GM21529 (cell line): ENCODE data around the gene RPS21.
"Not testable (repeated sequence)": the region's sequence is repeated elsewhere in the genome, so short reads cannot be mapped to it uniquely, and the experiment has no call there.

ENCODE experiments used
- ATAC-seq: cut with Tn5 transposase; IDR thresholded peaks from one replicate; pipeline ENCODE4 v1.9.1; 2021; ENCODE audit not compliant: unreplicated experiment

The RPS21 gene

GRCh38 chr20:62423326-62423706, 36.4 kb downstream of the RPS21 start:
- no peak for ATAC-seq

- ATAC-seq: no peak
These were observed 37.6 kb downstream of the RPS21 start for GRCh38 chr20:62424249-62425107.

DNA sequence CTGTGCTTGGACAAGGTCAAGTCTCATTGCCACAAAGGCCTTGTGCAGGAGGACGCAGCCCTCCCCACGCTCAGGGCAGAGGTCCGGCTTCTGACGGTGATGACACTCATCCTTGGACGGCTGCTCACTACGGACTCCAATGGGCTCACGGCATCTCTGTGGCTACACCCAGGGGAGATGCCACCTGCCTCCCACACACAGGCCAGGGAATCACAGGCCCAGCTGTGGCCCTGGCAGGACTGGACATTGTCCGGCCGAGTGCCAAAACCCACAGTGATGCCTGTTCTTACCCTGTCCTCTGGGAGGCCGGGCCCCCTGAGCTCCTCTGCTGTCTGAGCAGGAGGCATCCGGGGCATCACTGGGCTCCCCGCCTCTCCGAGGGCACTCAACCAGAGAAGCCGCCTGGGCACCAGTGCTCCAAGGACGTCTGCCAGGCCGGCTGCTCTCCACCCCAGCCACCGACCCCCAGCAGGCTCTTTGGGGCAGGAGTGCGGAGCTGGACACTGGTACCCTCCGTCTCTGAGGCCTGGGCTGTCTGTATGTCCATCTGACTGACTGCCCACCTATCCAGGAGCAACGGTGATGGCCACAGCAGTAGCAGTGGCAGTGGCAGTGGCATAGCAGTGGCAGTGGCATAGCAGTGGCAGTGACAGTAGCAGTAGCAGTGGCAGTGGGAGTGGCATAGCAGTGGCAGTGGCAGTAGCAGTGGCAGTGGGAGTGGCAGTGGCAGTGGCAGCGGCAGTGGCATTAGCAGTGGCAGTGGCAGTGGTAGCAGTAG, 38.6 kb downstream of the RPS21 start:
- no peak for ATAC-seq

DNA sequence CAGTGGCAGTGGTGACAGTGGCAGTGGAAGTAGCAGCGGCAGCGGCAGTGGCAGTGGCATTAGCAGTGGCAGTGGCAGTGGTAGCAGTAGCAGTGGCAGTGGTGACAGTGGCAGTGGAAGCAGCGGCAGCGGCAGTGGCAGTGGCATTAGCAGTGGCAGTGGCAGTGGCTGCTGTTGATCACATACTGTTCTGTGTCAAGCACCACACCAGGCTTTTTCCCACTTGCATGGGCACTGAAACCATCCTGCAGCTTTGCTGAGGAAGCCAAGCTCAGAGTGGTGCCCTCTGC, 39.1 kb downstream of the RPS21 start:
- ATAC-seq: not testable (repeated sequence)

- ATAC-seq: no peak
These were observed 39.8 kb downstream of the RPS21 start for GRCh38 chr20:62426699-62427131.

- ATAC-seq: no peak
These were observed 40.5 kb downstream of the RPS21 start, which contains the start of gene RBBP8NL for GRCh38 chr20:62427172-62428001. RBBP8NL (minus strand) TSS chr20:62427539; CDS start chr20:62419647, 7,892 bp downstream.

- no peak for ATAC-seq
These were observed 41.1 kb downstream of the RPS21 start for GRCh38 chr20:62428002-62428372.

DNA sequence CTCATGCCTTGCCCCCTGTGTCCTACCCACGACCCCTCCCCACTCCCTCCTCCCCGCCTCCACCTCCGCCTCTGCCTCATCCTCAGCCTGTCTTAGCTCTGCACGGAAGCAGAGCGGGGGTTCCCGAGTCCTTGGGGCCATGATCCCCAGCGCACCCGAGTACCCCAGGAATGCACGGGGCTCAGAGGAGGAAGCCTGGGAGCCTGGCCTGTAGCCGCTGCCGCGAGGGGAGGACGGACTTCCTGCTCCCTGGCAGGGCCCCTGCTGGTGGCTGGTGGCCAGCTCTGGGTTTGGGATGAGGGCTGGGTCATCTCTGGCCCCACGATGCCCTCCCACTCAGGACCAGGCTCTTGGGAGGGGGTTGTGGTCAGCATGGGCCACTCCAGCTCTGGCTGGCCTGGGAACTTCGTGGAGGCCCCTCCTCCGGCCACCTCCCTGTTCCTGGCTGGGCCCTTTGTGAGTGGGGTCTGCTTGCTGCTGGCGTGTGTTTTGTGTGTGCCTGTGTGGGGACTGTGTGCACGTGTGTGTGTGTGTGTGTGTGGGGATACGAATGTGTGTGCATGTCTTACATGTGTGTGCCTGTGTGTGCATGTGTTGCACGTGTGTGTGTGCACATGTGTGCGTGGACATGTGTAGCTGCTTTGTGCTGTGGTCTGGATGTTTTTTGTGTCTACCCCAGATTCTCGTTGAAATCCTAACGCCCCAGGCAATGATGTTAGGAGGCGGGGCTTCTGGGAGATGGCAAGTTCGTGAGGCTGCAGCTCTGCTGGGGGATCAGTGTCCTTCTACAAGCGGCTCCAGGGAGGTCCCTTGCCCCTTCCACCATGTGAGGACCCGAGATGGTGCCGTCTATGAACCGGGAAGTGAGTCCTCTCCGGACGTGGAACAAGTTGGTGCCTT, 41.7 kb downstream of the RPS21 start:
- ATAC-seq: no peak

DNA sequence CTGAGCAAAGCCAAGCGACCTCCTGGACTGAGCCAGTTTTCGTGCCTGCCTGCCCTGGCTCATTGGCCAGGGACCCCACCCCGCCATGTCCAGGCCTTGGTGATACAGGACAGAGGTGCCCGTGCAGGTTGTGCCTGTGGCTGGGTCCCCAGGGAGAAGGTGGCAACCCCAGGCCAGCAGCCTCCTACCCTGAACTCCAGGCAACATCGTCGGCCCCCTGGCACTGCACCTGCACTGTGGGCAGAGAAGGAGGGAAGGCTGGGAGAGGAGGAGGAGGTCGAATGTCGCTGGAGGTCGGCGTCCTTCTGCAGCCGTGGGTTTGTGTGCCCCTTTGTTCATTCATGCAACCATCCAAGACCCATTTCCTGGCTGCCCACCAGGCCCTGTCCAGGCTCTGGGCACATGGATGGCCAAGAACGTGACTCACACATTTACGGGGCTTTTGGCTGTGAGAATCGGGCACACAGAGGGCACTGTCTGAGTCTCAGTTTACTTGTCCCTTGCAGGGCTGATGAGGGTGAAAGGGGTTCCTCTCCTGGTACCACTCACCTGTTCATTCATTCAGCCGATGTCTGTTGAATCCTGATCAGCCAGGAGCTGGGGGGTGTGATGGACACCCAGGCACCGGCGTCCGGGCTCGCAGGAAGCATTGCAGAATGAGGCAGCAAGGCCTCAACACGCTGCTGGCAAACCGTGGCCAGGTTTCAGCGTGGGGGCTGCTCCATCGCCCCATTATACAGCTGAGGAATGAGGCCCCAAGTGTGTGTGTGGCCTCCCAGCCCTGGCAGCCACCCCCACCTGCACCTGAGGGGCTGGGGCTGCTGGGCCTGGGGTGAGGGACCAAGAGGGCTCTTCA, 42.8 kb downstream of the RPS21 start:
- no peak for ATAC-seq

DNA sequence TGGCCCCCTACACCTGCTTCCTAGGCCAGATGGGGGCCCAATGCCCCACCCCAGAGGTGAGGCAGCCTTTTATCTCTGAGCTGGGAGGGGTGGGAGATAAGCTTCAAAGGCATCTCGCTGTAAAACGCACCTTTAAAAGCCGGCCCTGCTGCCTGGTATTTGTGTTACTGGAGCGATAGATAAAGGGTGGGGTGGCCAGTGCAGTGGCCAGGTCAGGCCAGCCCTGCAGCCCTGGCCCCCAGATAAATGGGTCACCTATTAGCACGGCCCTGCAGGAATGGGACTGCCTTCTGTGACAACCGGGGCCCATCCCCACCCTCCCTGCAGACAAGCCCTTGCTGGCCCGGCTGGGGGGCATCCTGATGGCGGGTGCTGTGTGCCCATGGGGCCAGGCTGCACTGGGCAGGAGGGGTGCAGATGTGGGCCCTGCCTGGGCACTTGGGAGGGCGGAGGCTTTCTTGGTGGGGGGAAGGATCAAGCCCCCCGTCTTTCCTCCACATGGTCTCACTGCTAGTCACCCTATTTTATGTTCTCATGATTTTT, 43.5 kb downstream of the RPS21 start:
- no peak for ATAC-seq

DNA sequence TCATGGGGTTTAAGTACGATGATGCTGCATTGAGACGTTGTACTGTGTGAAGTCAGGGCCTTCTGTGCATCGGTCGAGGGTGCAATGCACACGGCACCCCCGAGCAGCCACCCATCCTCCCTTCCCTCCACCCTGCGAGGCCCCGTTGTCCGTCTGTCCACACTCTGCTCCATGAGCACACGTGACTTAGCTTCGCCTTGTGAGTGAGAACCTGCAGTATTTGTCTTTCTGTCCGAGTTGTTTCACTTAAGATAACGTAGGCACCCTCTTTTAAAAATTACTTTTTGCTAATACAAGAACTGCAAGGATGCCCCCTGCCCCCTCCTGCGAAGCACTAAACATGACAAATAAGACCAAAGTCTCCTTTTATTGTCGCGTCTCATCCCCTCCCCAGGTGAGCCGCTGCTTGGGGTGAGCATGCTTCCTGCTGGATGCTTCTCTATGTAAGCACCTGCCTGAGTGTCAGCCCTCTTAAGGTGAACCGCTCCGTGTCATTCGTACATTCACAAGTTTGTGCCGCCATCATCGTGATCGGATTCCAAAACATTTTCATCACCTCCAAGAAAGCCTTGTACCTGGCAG, 44.1 kb downstream of the RPS21 start:
- ATAC-seq: no peak

DNA sequence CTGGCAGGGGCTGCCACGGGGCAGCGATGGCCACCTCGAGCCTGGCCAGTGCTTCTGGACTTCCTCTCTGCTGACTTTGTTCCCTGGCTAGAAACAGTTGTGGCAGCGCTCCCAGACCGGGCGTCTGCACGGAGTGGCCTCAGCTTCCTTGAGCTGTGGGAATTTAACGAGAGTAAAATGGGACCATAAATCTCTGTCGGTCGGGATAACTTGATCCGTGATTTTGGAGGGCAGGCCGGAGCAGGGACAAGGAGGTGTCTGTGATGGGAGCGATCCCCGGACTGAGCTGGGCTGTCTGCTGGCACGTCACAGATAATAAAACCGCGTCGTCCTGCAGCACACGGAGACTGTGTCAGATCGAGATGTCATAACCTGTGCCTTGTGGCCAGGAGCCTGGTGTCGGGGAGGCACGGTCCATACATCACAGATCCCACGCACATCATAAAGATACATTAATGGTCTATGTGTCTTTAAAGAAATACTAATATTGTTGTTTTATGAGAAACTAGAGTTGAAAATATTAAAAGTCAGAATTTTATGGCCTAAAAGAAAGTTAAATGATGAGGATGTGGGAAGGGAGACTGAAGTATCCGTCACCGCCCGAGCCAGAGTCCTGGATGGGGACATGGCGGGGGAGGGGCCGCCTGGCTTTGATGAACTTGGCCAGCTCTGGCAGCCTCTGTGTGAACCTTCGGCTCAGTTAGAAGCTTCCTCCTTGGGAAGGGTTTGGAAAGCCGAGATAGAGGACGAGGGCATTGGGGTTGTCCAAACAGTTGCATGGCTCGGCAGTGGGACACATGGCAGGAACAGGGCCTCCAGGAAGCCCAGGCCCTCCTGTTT, 47.0 kb downstream of the RPS21 start:
- ATAC-seq: no peak

- no peak for ATAC-seq
These were observed 49.8 kb downstream of the RPS21 start for GRCh38 chr20:62436692-62437091.

GRCh38 chr20:62437496-62437895, 50.6 kb downstream of the RPS21 start:
- ATAC-seq: no peak

DNA sequence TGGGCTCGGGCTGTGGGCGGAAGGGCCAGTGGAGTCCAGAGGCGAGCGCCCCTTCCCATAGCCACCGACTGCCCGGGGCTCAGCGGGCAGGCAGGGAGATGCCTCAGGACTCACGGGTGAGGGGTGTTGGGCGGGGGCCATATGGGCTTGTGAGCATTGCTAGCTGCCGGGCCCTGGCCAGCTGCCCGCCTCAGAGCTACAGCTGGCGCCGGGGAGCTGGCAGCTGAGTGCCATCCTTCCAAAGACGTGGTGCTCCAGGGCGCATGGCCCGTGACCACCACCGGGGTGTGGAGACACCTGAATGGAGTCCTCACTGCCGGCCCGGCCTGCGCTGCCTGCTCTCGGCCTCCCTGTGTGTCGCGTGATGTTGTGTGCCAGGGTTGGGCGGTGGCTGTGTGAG, 51.0 kb downstream of the RPS21 start:
- no peak for ATAC-seq
